ENCODE data around the gene AIG1.
"Not testable (repeated sequence)": the region's sequence is repeated elsewhere in the genome, so short reads cannot be mapped to it uniquely, and the experiment has no call there.

Gene AIG1

GRCh38 chr6:143243786-143244185 lies 183.1 kb downstream of the AIG1 start:
- DNase-seq, result no peak

GRCh38 chr6:143245656-143246055 lies 185.0 kb downstream of the AIG1 start:
- no peak for DNase-seq

- DNase-seq, result not testable (repeated sequence)
Measured at GRCh38 chr6:143246166-143246775, 185.6 kb downstream of the AIG1 start.

GRCh38 chr6:143247586-143247985 lies 186.9 kb downstream of the AIG1 start:
- DNase-seq, result no peak

GRCh38 chr6:143248359-143248758 lies 187.7 kb downstream of the AIG1 start:
- no peak for DNase-seq

- DNase-seq, result no peak
Measured at GRCh38 chr6:143251288-143251687, 190.6 kb downstream of the AIG1 start.

- DNase-seq, result no peak
Measured at GRCh38 chr6:143252961-143253360, 192.3 kb downstream of the AIG1 start.

GRCh38 chr6:143253586-143253985 lies 192.9 kb downstream of the AIG1 start:
- DNase-seq, result no peak

- DNase-seq, result no peak
Measured at GRCh38 chr6:143258945-143259344, 198.3 kb downstream of the AIG1 start.

GRCh38 chr6:143260857-143261256 lies 200.2 kb downstream of the AIG1 start:
- DNase-seq, result no peak

- DNase-seq, result no peak
Measured at GRCh38 chr6:143261899-143262436, 201.3 kb downstream of the AIG1 start.

GRCh38 chr6:143262859-143263258 lies 202.2 kb downstream of the AIG1 start:
- no peak for DNase-seq

- no peak for DNase-seq
Measured at GRCh38 chr6:143264379-143264778, 203.7 kb downstream of the AIG1 start.

- no peak for DNase-seq
Measured at GRCh38 chr6:143264986-143265764, 204.5 kb downstream of the AIG1 start.

- no peak for DNase-seq
Measured at GRCh38 chr6:143267760-143268159, 207.1 kb downstream of the AIG1 start.

- DNase-seq, result no peak
Measured at GRCh38 chr6:143268439-143268838, 207.8 kb downstream of the AIG1 start.

GRCh38 chr6:143270026-143270425 lies 209.3 kb downstream of the AIG1 start:
- DNase-seq, result no peak

GRCh38 chr6:143271024-143271423 lies 210.3 kb downstream of the AIG1 start:
- no peak for DNase-seq

GRCh38 chr6:143276436-143276835 lies 215.7 kb downstream of the AIG1 start:
- DNase-seq, result no peak

- DNase-seq, result peak; percentile 3
Measured at GRCh38 chr6:143279385-143279784, 218.7 kb downstream of the AIG1 start.

GRCh38 chr6:143283887-143284645 lies 223.4 kb downstream of the AIG1 start:
- DNase-seq, result no peak

- DNase-seq, result no peak
Measured at GRCh38 chr6:143286251-143286795, 225.6 kb downstream of the AIG1 start.

GRCh38 chr6:143288923-143289322 lies 228.2 kb downstream of the AIG1 start:
- no peak for DNase-seq
